ENCODE results near the gene PBX1.

Gene PBX1

GRCh38 chr1:164703960-164704411 lies 145.0 kb downstream of the PBX1 start:
- no peak for DNase-seq

DNA sequence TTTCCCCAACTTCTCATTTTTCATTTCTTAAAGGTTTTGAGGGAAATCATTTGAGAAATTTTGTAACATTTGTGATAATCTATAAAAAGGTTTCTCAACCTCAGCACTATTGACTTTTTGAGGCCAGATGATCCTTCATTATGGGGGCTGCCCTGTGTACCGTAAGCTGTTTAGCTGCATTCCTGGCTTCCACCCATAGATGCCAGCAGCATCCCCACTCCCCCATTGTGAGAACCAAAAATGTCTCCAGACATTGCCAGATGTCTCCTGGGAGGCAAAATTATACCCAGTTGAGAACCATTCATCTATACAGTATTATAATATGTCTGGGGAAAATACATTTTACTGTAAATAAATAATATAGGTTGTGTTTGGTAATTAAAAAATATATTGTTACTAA lies 146.0 kb downstream of the PBX1 start:
- DNase-seq: no peak

GRCh38 chr1:164706606-164706987 lies 147.6 kb downstream of the PBX1 start:
- no peak for DNase-seq

GRCh38 chr1:164707868-164708331 lies 148.9 kb downstream of the PBX1 start:
- DNase-seq: no peak

DNA sequence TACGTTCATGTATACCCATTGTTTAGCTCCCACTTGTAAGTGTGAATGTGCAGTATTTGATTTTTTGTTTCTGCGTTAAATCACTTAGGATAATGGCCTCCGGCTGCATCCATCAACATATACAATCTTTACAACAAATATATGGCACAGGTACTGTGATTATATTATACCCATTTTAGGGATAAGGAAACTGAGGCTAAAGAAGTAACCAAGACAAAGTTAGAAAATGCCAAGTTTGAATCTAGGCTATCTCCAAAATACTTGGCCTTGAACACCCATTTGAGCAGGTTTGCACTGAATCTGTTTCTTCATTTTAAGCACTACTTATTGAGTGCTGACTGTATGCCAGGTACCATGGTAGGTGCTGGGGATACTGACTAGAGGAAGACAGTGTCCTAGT lies 149.6 kb downstream of the PBX1 start:
- DNase-seq: no peak

GRCh38 chr1:164709126-164709525 lies 150.1 kb downstream of the PBX1 start:
- no peak for DNase-seq

GRCh38 chr1:164709541-164710278 lies 150.7 kb downstream of the PBX1 start:
- no peak for DNase-seq

- DNase-seq: no peak
These were observed 153.4 kb downstream of the PBX1 start for GRCh38 chr1:164712131-164713036.

DNA sequence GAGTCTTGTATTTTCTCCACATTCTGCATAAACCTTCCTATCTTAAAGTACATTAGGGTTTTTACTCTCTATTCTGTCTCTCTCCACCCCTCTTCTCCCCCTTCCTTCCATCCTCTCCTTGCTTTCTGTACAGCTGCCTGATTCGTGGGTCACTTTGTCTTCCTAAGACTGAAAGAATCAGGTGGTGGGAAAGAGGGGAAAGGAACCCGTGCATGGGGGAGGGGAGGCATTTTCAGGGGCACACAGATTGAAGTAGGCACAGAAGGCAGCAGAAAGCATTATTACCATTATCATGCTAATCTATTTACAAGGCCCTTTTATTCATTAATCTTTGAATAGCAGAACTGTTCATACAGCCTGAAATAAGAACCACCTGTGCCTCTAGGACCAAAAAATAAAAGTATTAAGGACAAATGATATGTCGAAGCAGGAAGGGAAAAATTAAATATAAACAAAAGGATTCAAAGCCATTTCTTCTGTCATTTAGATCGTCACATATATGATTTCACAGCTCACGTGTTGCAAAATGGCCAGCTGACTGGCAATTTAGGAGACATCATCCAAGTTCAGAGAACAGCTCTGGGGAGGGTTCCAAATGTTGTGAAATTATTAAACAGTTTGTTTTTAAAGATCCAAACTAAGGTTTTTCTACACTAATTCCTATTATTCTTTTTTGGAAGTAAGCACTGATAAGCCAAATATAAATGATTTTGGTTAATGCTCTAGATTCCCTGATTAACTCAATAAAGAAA lies 154.6 kb downstream of the PBX1 start:
- no peak for DNase-seq

DNA sequence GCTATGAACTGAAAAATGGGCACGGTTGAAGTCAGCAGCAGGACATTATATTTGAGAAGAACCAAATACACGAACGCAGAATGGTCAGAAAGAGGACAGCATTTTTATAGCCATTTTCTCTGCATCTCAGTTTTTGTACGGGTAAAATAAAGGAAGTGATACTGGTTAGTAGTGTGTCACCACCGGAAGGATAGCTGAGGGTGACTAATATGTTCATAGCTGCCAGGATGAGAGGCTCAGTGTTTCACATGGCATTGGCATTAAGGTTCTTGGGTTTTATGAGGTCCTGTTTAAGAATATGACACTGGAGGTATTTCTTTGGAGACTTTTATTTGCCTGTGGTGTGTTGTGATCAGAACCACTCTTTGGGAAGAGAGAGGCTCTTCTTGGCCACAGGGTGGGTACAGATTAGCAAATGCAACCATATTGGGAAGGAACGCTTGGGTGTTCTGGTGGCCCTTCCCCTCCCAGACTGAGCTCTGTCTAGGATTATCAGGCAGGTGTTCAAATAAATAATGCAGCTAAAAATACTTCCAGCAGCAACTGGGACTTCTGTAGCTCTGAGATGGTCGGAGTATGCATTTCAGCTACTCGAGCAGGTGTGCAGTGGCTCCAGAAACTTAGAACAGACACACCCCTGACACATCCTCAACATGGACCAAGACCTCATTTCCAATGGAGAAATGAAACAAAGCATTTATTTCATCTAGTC lies 158.2 kb downstream of the PBX1 start:
- no peak for DNase-seq

- no peak for DNase-seq
These were observed 159.8 kb downstream of the PBX1 start for GRCh38 chr1:164718821-164719220.

- DNase-seq: no peak
These were observed 160.9 kb downstream of the PBX1 start for GRCh38 chr1:164719676-164720439.

GRCh38 chr1:164720440-164721227 lies 161.7 kb downstream of the PBX1 start:
- DNase-seq: no peak

GRCh38 chr1:164721228-164721496 lies 162.2 kb downstream of the PBX1 start:
- no peak for DNase-seq

DNA sequence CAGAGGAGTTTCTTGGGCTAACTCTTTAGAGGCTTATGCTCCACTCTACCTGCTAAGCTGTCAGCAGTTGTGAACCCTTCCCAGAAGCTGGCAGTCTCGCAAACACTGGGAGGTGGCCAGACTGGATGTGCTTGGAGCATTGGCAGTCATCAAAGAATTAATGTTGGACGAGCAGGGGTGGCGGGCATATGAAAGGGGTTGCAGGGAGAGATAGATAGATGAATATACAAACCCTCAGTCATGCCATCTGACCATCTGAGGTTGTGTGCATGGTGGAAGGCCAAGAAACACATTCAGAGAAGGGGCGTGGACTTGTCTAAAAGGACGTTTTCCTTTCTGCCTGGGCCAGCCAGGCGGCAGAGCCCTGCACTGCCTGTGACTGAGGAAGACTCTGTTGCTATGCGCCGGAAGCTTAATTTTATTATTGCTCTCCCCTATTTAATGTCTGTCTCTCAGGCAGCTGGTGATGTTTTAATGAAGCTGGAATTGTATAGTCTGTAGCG lies 164.4 kb downstream of the PBX1 start:
- peak in 1 of 2 donors; percentile 28 for DNase-seq

GRCh38 chr1:164725401-164725800 lies 166.4 kb downstream of the PBX1 start:
- no peak for DNase-seq

DNA sequence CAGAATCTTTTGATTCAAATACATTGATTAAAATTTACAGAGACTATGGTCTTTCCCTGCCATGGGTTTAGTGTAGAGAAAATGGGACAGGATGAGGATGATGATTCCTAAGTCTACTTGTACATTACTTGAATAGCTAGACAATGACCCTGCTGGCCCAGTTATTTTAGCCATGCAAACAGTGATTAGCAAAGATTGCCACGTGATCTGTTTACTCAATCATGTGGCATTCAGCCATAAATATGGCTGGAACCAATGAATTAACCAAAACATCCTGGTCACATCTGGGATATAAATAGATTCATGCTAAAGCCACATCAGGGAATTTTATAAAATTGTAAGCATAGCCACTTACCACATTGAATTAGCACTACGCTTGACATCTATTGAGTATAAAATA lies 167.3 kb downstream of the PBX1 start:
- no peak for DNase-seq

DNA sequence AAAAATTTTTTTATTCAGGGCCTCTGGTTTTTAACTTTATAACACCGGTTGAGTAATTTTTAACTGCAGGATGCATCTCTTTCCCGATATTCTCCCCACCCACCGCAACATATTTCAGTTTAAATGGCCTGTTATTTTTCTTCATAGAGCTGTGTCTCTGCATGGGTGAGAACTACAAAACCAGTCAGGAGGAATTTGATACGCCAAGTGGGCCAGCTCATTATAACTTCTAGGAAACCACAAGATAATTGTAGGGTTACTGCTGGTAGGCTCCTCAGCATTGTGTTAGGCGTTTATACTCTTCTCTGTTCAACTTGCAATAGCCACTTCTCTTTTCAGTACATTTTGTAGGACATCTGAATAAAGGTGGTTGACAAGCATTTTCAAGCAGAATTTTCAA lies 169.7 kb downstream of the PBX1 start:
- no peak for DNase-seq

- DNase-seq: no peak
These were observed 172.3 kb downstream of the PBX1 start for GRCh38 chr1:164731161-164731876.

DNA sequence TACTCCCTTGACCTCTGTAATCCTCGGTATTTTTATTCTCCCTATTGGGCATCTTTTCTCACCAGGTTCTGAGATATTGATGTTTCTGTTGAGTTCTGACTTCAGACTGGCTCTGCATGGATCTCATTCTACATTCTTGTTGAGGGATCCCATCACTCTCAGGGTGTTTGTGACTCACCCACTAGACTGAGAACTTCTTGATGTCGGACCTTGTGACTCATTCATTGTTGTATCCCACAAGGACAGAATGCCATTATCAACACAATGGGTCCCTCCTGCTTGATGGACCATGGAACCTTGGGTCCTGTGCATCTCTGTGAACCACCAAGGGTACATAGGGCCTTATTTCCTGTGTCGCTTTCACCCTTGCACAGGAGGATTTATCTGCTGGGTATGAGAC lies 174.1 kb downstream of the PBX1 start:
- no peak for DNase-seq
